Peyer's patch (tissue), 4 donors: ENCODE data around the gene GABRE.

Experiments
- CTCF ChIP-seq, 6 experiments: fragments of 450-650 bp in 4 of 6; fragments of 200-600 bp in 2 of 6; sonication (generic) in 1 of 6; IDR thresholded peaks; one replicate each; pipeline ENCODE4 v1.5.1; 2017 to 2019; ENCODE audit warnings: antibody characterized with exemption in 6 of 6, mild to moderate bottlenecking in 3 of 6, moderate library complexity in 1 of 6
- POLR2A ChIP-seq, 2 donors: fragments of 450-650 bp; IDR thresholded peaks; one replicate each; pipeline ENCODE4 v1.5.1; 2017; ENCODE audit warnings: antibody characterized with exemption in 2 of 2, mild to moderate bottlenecking in 2 of 2, moderate library complexity in 2 of 2

GRCh38 chrX:151994476-151994875 lies 20.0 kb upstream of the GABRE start:
- no peak for TF ChIP-seq CTCF (IDR thresholded peaks at IDR 0.05)
- no peak for TF ChIP-seq POLR2A (IDR thresholded peaks at IDR 0.05)
